HG03575 (cell line): ENCODE measurements around the gene LGALS8.

Experiments used
- ATAC-seq: cut with Tn5 transposase; IDR thresholded peaks from one replicate; pipeline ENCODE4 v1.9.1; 2021; ENCODE audit not compliant: unreplicated experiment, insufficient number of reproducible peaks, low FRiP score; ENCODE audit errors: extremely low read depth

LGALS8 gene

GRCh38 chr1:236534151-236534651 is 10.4 kb downstream of the LGALS8 start:
- no peak for ATAC-seq

- no peak for ATAC-seq
Measured at GRCh38 chr1:236535190-236535589, 11.4 kb downstream of the LGALS8 start.

GRCh38 chr1:236535662-236536161 is 11.9 kb downstream of the LGALS8 start:
- ATAC-seq = no peak

GRCh38 chr1:236536540-236536939 is 12.8 kb downstream of the LGALS8 start:
- ATAC-seq = no peak

GRCh38 chr1:236540813-236541465 is 17.2 kb downstream of the LGALS8 start:
- ATAC-seq = no peak

GRCh38 chr1:236541710-236542109 is 17.9 kb downstream of the LGALS8 start:
- no peak for ATAC-seq

GRCh38 chr1:236543065-236543669 is 19.4 kb downstream of the LGALS8 start:
- no peak for ATAC-seq

- no peak for ATAC-seq
Measured at GRCh38 chr1:236545621-236546169, 21.9 kb downstream of the LGALS8 start.

- no peak for ATAC-seq
Measured at GRCh38 chr1:236548452-236548851, 24.7 kb downstream of the LGALS8 start.

- ATAC-seq = no peak
Measured at GRCh38 chr1:236550961-236551851, 27.4 kb downstream of the LGALS8 start.

GRCh38 chr1:236552096-236552495 is 28.3 kb downstream of the LGALS8 start:
- ATAC-seq = no peak

- no peak for ATAC-seq
Measured at GRCh38 chr1:236552901-236553300, 29.1 kb downstream of the LGALS8 start.

- ATAC-seq = no peak
Measured at GRCh38 chr1:236553370-236553769, 29.6 kb downstream of the LGALS8 start.

GRCh38 chr1:236556606-236557005 is 32.8 kb downstream of the LGALS8 start:
- ATAC-seq = no peak

- ATAC-seq = no peak
Measured at GRCh38 chr1:236558081-236558480, 34.3 kb downstream of the LGALS8 start.

- no peak for ATAC-seq
Measured at GRCh38 chr1:236558846-236559245, 35.1 kb downstream of the LGALS8 start.

GRCh38 chr1:236560213-236560771 is 36.5 kb downstream of the LGALS8 start:
- ATAC-seq = no peak

- ATAC-seq = no peak
Measured at GRCh38 chr1:236561976-236562375, 38.2 kb downstream of the LGALS8 start.

- ATAC-seq = no peak
Measured at GRCh38 chr1:236565530-236565929, 41.7 kb downstream of the LGALS8 start.
